GM19043 (cell line): Measurements from ENCODE around the gene MST1R.
"Not testable (repeated sequence)": the region's sequence is repeated elsewhere in the genome, so short reads cannot be mapped to it uniquely, and the experiment has no call there.

Experiments used
- ATAC-seq: cut with Tn5 transposase; IDR thresholded peaks from one replicate; pipeline ENCODE4 v1.9.1; 2021; ENCODE audit warnings: low read depth; ENCODE audit not compliant: unreplicated experiment

Gene MST1R

DNA sequence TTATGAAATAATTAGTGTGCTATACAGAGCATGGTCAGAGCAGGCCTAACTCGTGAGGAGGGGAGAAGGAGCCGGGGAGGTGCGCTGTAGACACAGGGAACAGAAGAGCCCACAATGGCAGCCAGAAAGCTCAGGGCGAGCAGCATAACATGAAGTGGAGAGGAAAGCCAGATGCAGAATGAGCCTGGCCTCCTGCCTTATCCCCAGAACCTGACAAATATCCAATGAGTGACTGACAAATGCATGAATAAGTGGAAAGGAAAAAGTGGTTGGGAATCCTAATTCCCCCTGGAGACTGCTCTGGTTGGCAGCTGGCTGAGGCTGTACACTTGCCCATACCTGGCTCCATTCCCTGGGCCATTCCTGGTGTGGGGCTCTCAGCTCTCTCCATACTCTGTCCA, 9.2 kb upstream of the MST1R start:
- ATAC-seq: no peak

DNA sequence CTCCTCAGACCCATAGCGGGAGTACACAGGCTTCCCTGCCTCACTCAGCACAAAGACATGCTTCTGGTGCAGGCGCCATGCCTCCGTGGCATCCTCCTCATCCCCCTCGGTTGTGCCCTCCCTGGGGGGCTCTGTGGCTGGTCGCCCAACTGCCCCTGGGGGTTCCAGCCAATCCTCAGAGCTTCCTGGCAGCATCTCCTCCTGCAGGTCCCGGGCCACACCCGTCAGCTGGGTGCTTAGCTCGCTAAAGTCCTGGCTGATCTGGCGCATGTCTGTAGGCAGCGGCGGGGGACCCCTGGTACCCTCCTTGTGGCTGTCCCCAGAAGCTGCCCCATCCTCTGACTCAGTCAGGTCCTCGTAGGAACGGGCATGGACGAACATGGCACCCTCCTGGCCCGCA, 7.9 kb upstream of the MST1R start:
- ATAC-seq: no peak

DNA sequence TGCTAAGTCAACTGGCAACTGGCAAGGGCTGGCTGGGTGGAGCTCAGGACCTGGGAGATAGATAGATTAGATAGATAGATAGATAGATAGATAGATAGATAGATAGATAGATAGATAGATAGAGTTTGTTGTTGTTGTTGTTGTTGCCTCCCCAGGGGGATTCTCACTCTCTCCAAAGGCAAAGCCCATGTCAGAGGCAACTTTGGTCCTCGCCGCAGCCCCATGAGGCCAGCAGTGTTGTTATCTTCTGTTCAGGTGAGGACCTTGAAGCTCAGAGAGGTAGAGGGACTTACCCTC, 7.4 kb upstream of the MST1R start:
- no peak for ATAC-seq

DNA sequence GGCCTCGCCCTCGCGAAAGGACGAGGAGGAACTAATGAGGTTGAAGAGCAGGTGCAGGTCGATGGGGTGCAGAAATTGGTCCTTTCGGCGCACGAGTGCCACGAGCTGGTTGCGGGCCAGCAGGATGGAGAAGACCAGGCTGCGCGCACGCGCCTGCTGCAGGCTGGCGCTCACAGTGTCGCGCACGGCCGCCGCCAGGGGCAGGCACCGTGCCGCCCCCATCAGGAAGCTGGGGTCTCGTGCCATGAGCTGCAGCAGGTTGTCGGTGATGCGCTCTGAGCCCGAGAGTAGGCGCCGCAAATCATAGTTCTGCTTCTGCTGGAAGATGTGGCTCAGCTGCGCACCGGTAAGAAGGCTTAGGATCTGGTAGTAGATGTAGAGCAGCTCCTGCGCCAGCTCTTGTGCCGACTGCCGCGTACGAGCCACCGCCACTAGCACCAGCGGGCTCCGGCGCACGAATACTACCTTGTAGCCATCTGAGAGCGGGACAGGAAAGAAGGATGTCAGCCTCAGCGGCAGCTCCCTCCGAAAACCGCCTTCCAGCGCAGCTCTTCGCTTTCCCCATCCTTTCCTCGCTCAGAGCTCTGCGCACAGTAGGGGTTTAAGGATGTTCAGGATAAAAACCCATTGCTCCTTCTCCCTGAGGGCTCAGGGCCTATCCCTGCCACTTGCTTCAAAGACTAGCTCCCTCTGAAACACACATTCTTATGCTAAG, 6.9 kb upstream of the MST1R start:
- no peak for ATAC-seq

DNA sequence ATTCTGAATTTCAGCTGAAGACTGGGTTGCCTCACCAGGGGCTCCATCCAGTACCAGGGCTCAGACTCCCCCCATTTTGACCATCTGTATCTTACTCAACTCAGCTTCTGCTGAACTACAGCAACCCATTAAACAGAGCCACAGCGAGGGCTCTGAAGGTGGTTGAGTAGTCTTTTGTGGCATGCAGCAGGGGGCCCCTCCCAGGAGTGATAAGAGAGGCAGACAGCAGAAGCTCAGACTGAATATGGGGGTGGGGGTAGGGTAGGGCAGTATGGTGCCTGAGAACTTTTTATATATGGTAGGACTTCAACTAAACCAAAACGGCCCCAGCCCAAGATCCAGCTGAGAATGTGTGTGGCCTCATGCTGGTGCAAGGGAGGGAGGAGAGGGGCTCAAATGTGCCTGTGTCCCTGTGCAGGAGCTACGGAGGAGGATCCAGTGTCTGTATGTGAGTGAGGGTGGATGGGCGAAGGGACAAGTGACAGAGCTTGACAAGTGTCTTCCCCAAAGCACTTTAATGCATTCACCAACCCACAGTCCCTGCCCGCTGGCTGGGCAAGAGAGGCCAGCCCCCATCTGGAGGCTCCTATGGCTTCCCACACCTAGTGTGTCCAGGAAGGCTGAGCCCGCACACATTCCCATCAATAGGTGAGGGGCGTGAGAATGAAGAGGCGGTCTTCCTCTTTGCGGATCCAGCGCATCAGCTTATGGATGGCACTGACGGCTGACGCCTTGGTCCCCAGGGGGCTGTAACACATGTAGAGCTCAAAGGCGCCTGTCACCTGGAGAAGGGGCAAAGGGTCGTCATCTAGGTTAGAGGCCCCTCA, 4.9 kb upstream of the MST1R start:
- no peak for ATAC-seq

DNA sequence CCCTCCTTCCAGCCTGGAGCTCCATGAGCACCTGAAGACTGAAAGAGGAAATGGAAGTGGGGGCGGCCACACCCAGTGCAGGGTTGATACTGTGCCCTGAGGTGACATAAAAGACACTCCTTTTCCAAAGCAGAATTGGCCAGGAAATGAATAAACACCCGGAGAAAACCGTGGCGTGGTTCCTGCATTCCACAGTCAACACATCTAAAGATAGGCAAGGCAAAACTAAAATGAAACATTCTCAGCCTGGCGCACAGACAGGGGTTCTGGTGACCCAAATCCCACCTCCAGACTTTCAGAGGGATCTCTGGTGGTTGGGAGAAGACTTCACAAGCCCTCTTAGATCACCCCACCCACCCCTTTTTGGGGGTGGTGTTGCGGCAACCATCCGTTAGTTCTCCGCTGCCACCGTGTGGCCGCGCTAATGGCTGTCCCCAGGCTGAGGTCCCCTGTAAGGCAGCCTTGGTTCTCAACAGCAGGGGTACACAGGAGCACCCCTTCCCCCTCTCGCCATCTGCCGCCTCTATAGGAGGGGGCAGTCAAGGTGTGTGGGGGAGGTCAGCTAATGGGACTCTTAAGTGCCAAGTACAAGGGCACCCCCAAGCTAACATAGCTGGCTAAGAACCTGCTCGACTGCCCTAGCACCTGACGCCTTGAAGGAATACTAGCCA, 2.5 kb upstream of the MST1R start:
- ATAC-seq: no peak

DNA sequence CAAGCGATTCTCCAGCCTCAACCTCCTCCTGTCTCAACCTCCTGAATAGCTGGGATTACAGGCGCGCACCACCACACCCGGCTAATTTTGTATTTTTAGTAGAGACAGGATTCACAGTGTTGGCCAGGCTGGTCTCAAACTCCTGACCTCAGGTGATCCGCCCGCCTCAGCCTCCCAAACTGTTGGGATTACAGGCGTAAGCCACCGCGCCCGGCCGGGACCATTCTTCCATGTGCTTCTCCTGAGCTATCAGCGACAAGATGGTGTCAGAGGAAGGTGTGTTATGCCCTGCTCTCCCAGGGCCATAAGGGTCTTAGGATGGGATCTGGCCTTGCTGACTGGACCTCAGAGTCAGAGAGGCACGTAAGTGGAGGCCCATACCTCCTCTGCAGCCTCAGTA, 775 bp upstream of the MST1R start:
- not testable (repeated sequence) for ATAC-seq

DNA sequence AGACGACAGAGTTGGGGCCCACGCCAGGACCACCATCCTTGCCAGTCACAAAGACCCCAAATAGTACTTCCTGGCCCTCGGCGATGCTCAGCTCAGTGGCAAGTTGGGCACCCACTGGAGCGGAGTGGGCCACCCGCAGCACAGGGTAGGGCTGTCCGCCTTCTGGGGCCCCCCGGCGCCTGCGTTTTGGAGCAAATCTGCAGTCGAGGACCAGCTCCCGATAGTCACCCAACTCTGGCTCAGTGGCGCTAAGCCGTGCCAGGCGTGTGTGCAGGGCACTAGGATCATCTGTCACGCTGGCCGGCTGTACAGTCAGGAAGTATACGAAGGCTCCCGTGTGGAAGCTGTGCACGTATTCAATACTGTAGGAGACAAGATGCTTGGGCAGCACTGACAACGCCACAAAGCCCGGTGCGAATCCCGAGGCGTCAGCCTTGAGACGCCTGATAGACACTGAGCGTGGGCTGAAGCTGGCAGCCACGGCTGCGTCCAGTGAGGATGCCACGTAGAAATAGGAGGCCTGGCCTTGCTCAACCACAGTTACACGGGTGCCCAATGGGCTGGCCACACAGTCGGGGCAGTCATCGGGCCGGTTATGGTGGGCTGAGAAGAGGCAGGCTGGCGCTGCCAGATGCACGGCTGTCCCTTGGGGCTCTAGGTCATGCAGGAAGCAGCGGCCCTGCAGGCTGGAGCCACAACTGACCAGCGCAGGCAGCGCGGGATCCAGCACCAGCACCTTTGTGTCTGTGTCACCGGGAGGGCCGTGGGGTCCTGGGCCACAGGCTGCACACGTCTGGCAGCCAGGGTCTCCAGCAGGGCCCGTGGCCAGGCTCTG, 945 bp downstream of the MST1R start:
- no peak for ATAC-seq

DNA sequence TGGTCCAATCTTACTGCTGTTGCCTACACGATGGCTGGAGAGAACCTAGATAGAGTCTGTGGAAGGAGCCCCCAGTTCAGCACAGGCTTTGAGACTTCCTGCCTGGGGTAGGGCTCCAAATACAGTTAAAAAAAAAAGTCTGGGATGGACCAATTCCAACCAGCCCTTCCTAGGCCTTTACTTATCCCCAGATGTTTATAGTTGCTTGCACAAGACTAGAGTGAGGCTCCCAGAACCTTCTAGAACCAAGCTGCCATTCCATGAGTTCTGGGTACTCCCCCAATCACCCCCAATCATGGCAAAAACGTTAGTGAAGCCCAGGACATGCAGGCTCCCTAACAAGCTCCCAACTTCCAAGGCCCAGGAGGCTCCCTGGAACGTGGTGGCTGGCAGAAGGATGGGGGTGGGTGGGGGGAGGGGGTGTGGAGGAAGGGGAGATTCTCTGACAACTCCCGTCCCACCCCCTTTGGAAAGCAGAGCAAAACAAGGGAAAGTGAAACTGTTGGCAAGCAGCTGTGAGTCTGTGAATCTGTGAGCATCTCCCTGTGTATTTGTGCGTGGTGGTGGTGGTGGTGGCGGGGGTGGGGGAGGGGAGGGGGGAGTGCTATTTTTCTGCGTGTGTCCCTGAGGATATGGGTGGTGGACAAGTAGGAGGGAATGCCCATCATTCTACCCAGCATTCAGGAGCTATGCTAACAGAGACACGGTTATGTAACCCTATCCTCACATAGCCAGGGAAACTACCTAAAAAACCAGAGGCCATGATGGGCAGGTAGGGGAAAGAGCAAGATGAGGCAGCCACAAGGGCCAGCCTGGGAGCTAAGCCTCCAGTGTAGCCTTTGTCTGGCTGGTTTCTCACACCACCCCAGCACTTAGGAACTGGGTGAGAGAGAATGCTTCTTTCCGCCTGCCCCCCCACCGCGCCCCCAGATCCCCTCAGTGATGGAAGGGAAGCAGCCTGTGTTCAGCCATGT, 2.0 kb downstream of the MST1R start:
- ATAC-seq: no peak

DNA sequence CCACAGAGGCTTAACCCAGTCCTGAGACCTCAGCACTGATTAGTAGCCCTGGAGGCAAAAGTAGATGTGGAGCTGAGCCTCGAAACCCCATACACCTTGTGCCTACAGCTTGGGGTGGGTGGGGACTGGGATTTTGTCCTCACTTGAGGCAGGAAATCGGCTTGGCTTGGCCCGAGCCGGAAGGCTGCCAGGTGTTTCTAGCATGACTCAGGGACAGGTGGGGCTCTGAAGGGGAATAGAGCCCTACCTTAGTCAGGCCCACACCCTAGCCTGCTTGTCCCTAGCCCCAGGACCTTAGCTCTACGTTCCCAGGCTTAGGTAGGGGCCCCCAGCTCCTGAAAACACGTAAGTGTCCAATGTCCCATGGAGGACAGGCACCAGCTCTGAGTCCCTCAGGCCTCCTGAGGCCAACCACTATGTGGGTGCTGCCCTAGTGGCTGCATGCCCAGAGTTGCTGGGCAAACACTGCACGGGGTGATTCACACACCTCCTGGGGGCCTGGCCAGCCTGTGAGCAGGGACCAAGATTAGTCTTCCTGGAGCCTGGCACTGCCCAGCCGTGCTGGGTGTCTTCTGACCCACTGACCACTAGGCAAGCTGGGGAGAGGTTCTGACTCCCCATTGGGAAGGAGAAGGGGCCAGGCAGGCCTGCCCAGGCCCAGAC, 3.1 kb downstream of the MST1R start:
- ATAC-seq: no peak

DNA sequence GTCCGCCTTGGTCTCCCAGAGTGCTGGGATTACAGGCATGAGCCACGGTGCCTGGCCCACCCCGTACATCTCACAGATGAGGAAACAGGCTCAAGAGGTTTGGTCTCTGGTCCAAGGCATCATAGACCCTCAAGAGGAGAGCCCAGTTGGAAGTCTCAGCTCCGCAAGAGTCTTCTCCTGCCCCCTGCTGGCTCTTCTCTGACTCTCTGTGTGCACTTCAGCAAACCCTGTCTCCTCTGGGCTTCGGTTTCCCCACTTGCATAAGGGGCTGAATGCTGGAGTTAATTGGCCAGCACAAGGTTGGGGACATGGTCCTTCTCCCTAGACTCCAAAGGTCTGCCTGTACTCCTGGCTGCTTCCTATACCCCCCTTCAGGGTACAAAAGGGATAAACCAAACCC, 3.9 kb downstream of the MST1R start:
- ATAC-seq: no peak

DNA sequence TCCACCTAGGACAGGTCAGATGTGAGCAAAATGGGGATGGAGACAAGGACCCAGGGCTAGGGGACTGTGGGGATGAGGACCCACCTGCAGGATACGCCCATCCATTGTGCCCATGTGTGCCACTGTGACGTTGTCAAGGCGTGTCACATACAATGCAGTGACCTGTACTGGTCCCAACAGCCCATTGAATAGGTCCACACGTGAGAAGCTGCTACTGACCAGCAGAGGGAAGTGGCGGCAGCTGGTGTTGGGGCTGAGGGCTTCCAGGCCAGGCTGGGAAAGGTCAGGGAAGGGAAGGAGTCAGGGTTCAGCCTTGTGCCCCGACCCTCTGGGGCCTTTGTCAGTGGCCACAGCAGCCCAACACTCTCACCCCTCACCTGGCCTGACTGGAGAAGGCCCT, 4.7 kb downstream of the MST1R start:
- no peak for ATAC-seq

DNA sequence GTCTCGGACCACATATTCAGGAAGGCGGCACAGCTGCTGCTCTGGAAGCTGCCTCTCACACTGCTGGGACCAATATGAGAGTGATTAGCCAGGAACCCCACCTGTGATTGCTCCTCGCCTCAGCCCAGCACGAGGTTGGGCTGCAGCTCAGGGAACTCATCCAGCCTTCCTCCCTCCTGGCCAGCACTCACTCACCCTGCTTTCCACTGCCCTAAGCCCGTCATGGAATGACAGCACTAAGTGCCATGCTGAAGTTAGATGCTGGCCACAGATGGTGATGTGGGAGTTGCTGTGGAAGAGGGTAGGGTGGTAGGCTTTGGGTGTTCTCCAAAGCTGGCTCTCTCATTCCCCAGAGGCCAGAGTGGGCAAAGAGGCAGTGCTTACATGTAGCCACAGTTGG, 7.3 kb downstream of the MST1R start:
- ATAC-seq: no peak

DNA sequence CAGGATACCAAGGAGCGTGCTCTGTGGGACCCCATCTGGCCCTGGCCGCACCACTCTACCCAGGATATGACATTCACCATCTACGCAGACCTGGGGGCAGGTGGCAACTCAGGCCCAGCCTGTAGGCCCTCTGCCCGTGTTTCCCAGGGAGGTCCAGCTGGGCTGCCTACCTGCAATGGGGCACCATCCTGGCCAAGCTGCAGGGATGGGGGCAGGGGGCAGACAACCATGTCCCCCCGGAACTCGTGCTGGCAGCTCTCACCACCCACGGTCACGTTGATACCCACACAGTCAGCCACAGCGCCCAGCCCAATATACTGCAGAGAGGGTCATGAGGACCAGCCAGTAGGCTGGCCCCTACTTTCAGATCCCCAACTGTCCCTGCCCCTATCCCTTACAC, 7.9 kb downstream of the MST1R start:
- no peak for ATAC-seq

DNA sequence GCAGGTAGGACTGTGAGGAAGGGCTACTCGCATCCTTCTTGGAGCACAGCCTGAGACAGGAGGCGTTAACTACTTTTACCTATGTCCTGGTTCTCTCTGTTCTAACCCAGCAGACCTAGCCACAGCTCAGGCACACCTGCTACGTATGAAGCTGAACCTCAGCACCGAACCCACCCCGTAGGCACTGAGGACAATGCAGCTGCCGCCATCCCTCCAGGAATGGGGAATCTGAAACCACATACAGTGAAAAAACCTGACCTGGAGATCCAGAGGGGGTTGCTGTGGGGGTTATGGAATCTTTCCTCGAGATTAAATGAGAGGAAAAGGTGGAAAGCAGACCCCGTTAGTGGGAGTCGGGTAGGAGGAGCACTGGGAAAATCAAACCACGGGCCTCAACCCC, 14.4 kb downstream of the MST1R start:
- no peak for ATAC-seq

DNA sequence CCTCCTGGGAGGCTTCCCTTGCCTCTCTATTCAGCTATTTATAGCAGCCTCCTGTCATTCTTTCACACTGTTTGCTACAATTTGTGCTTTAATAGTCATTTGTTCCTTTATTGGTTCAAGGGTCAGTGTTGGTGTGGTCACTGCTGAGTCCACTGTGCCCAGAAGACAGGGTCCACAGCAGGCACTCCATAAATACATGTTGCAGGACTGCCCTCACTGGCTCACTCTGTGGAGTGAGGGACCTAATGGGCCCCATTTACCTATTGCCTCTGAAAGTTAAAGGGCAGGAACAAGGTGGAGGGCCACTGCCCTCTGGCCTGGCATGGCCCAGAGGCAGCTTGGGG, 16.8 kb downstream of the MST1R start:
- no peak for ATAC-seq

DNA sequence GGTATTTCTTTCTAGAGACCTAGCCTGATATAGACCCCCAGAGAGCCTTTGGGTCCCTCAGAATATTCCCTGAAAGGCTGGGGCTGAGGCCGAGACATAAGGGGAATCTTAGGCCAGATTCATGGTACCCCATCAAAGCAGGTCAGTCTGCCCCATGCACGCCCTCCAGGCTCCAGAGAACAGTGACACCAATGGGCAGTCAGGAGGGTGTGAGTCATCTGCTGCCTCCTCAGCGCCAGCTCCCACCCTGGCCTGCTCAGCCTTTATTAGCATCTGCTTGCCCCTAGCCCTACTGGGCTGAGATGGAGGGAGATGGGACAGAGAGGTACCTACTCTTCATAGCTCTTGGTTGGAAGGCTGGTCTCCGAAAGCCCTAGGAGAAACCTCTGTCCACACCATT, 19.7 kb downstream of the MST1R start:
- no peak for ATAC-seq

DNA sequence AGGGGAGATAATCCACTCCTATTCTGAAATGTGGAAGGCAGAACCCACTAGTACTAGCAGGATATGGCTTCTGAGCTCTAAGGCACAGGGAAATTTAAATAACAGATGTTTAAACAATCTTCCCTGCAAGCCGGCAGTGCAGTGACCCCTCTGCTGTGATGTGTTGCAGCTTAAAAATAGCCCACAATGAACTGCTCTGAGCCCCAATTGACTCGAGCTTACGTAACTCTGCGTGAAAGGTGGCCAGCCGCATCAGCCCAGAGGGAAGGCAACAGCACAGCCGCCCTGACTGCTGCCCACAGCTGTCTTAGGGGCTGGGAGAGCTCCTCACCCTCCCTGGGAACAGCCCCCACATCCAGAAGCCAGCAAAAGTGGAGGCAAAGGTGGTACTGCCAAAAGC, 21.5 kb downstream of the MST1R start:
- ATAC-seq: no peak

DNA sequence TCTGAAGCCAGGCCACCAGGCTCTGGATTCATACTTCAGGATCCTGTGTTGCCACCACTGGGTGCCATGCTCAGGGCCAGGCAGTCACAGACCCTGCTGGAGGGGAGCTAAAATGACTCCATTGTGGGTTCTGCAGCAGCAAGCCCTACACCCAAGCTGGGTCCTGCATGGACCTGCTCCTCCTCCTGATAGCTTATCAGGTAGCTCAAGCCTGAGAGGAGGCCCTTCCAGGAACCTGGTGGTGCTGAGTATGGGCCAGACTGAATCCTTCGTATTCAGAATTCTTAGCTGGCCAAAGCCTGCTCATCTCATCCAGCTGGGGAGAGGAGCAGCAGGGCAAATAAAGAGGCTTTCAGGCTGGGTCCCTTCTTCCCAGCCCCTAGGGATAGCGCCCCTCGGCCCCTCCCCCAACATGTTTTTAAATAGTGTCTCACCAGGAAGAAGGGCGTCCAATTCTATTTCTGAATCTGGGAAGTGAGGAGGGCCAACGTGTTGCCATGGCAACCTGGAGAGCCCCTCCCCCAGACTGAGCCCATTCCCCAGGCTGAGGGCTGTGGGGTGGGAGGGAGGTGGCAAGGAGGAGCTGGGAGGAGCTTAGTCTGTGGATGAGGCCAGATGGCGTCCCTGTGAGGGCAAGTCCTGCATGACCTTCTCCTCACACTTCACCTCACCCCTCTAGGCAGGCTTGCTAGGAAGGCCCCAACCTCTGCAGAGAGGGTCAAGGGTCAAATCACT, 22.9 kb downstream of the MST1R start:
- ATAC-seq: no peak
